WTC11 (cell line): Measurements from ENCODE around the gene MBNL1. TPM values are rescaled to one million over a fixed set of nuclear protein-coding genes. Genes with fewer than 3 reads are reported as not detected.

ENCODE experiments used
- ATAC-seq: fragments of 200-7000 bp; cut with Tn5 transposase; 2 replicates; pipeline ENCODE4 v1.10.0; 2021; ENCODE audit warnings: mild to moderate bottlenecking, moderate library complexity
- CTCF ChIA-PET: fragments of 300-600 bp; sonication (Branson Sonifier 250); formaldehyde crosslinking; loops from one replicate; lab custom pipeline; 2021; ENCODE audit warnings: antibody characterized with exemption; lab: Charles Lee
- POLR2A ChIA-PET: fragments of 350-600 bp; sonication (Branson Sonifier 250); formaldehyde crosslinking; loops from one replicate; lab custom pipeline; 2021; ENCODE audit warnings: antibody characterized with exemption; lab: Charles Lee
- DNase-seq: peaks from one replicate; pipeline ENCODE4 v3.0.0; 2021; ENCODE audit warnings: low spot score
- H3K27ac Mint-ChIP-seq: 2 replicates; pipeline ENCODE4 v1.8.0; 2021; ENCODE audit warnings: mixed read lengths
- H3K27me3 Mint-ChIP-seq: 2 replicates; pipeline ENCODE4 v1.8.0; 2021; ENCODE audit warnings: low read depth, mild to moderate bottlenecking, moderate library complexity, mixed read lengths
- H3K36me3 Mint-ChIP-seq: 2 replicates; pipeline ENCODE4 v1.8.0; 2021; ENCODE audit warnings: mixed read lengths
- H3K4me1 Mint-ChIP-seq: 2 replicates; pipeline ENCODE4 v1.8.0; 2022; ENCODE audit warnings: mixed read lengths
- H3K4me3 Mint-ChIP-seq: 2 replicates; pipeline ENCODE4 v1.8.0; 2021; ENCODE audit warnings: mild to moderate bottlenecking, moderate library complexity, mixed read lengths
- H3K9me3 Mint-ChIP-seq: 2 replicates; pipeline ENCODE4 v1.8.0; 2021; ENCODE audit warnings: mixed read lengths
- CDX4 ChIP-seq: fragments of 250-450 bp; sonication (Bioruptor Pico); IDR thresholded peaks from 2 replicates; pipeline ENCODE4 v1.9.0; 2021; ENCODE audit warnings: moderate library complexity, mild to moderate bottlenecking, inconsistent platforms, borderline replicate concordance
- CREM ChIP-seq: sonication (generic); formaldehyde crosslinking; IDR thresholded peaks from 2 replicates; pipeline ENCODE4 v1.8.1; 2022; ENCODE audit warnings: mild to moderate bottlenecking, missing genetic modification reagents, moderate library complexity
- E2F1 ChIP-seq: sonication (generic); formaldehyde crosslinking; IDR thresholded peaks from 2 replicates; pipeline ENCODE4 v1.8.0; 2022; ENCODE audit warnings: mild to moderate bottlenecking, missing genetic modification reagents
- ESRRA ChIP-seq: sonication (generic); formaldehyde crosslinking; IDR thresholded peaks from 2 replicates; pipeline ENCODE4 v1.8.1; 2022; ENCODE audit warnings: mild to moderate bottlenecking, missing genetic modification reagents, borderline replicate concordance
- FOXK1 ChIP-seq: sonication (generic); formaldehyde crosslinking; IDR thresholded peaks from 2 replicates; pipeline ENCODE4 v1.8.0; 2022; ENCODE audit warnings: mild to moderate bottlenecking, moderate library complexity, missing genetic modification reagents
- HMGA2 ChIP-seq: fragments of 250-450 bp; sonication (Bioruptor Pico); IDR thresholded peaks from 2 replicates; pipeline ENCODE4 v1.4.0; 2021; ENCODE audit warnings: mild to moderate bottlenecking, moderate library complexity
- HMGXB4 ChIP-seq: sonication (generic); formaldehyde crosslinking; IDR thresholded peaks from 2 replicates; pipeline ENCODE4 v1.8.1; 2023; ENCODE audit warnings: mild to moderate bottlenecking, moderate library complexity, missing genetic modification reagents
- IRF1 ChIP-seq: sonication (generic); formaldehyde crosslinking; IDR thresholded peaks from 2 replicates; pipeline ENCODE4 v1.8.0; 2023; ENCODE audit warnings: missing genetic modification reagents
- IRF2 ChIP-seq: sonication (generic); formaldehyde crosslinking; IDR thresholded peaks from 2 replicates; pipeline ENCODE4 v1.8.0; 2022; ENCODE audit warnings: low read depth, missing genetic modification reagents, borderline replicate concordance
- JAZF1 ChIP-seq: fragments of 250-450 bp; sonication (Bioruptor Pico); IDR thresholded peaks from 2 replicates; pipeline ENCODE4 v1.9.0; 2021; ENCODE audit warnings: moderate library complexity, mild to moderate bottlenecking, inconsistent platforms
- NFYB ChIP-seq: sonication (generic); formaldehyde crosslinking; conservative IDR thresholded peaks from 2 replicates; pipeline ENCODE4 v1.8.0; 2022; ENCODE audit warnings: low read depth, missing genetic modification reagents
- NR2C2 ChIP-seq: sonication (generic); formaldehyde crosslinking; IDR thresholded peaks from 2 replicates; pipeline ENCODE4 v1.8.0; 2022; ENCODE audit warnings: mild to moderate bottlenecking, missing genetic modification reagents
- PRRX2 ChIP-seq: fragments of 250-450 bp; sonication (Bioruptor Pico); IDR thresholded peaks from 2 replicates; pipeline ENCODE4 v1.8.0; 2021; ENCODE audit warnings: mild to moderate bottlenecking
- SP1 ChIP-seq: sonication (generic); formaldehyde crosslinking; conservative IDR thresholded peaks from 2 replicates; pipeline ENCODE4 v1.8.1; 2022; ENCODE audit warnings: missing genetic modification reagents
- TEAD4 ChIP-seq: sonication (generic); formaldehyde crosslinking; IDR thresholded peaks from 2 replicates; pipeline ENCODE4 v1.8.0; 2022; ENCODE audit warnings: mild to moderate bottlenecking, missing genetic modification reagents
- ZBTB21 ChIP-seq: sonication (generic); formaldehyde crosslinking; IDR thresholded peaks from 2 replicates; pipeline ENCODE4 v1.8.1; 2023; ENCODE audit warnings: mild to moderate bottlenecking, missing genetic modification reagents, borderline replicate concordance
- ZMAT4 ChIP-seq: fragments of 250-450 bp; sonication (Bioruptor Pico); IDR thresholded peaks from 2 replicates; pipeline ENCODE4 v1.9.0; 2021; ENCODE audit warnings: mild to moderate bottlenecking
- ZNF219 ChIP-seq: sonication (generic); formaldehyde crosslinking; IDR thresholded peaks from 2 replicates; pipeline ENCODE4 v1.8.0; 2023; ENCODE audit warnings: missing genetic modification reagents, mild to moderate bottlenecking, borderline replicate concordance
- ZNF317 ChIP-seq: sonication (generic); formaldehyde crosslinking; IDR thresholded peaks from 2 replicates; pipeline ENCODE4 v1.8.1; 2023; ENCODE audit warnings: low read depth, mild to moderate bottlenecking, moderate library complexity, missing genetic modification reagents, borderline replicate concordance
- ZNF396 ChIP-seq: fragments of 250-450 bp; sonication (Bioruptor Pico); IDR thresholded peaks from 2 replicates; pipeline ENCODE4 v1.8.0; 2021; ENCODE audit warnings: mild to moderate bottlenecking, moderate library complexity, borderline replicate concordance
- ZNF423 ChIP-seq: fragments of 250-450 bp; sonication (Bioruptor Pico); IDR thresholded peaks from 2 replicates; pipeline ENCODE4 v2.1.2; 2022; ENCODE audit warnings: mild to moderate bottlenecking, moderate library complexity
- total RNA-seq: library from RNA; stranded (reverse); gene quantifications from 3 replicates; pipeline ENCODE4 v1.2.3, GENCODE V29; 2021
- TF ChIP-seq, protein P1 (sequence below): fragments of 250-450 bp; sonication (Bioruptor Pico); IDR thresholded peaks from 2 replicates; pipeline ENCODE4 v1.9.0; 2021; ENCODE audit warnings: mild to moderate bottlenecking, borderline replicate concordance
- TF ChIP-seq, protein P2 (sequence below): sonication (generic); formaldehyde crosslinking; IDR thresholded peaks from 2 replicates; pipeline ENCODE4 v1.8.1; 2022; ENCODE audit warnings: mild to moderate bottlenecking, moderate library complexity, missing genetic modification reagents
- TF ChIP-seq, protein P3 (sequence below): fragments of 250-450 bp; sonication (Bioruptor Pico); IDR thresholded peaks from 2 replicates; pipeline ENCODE4 v2.1.2; 2022; ENCODE audit warnings: mild to moderate bottlenecking, moderate library complexity

The MBNL1 gene
- total RNA-seq, 1 experiment from 2014 or later: 20.4 TPM

DNA sequence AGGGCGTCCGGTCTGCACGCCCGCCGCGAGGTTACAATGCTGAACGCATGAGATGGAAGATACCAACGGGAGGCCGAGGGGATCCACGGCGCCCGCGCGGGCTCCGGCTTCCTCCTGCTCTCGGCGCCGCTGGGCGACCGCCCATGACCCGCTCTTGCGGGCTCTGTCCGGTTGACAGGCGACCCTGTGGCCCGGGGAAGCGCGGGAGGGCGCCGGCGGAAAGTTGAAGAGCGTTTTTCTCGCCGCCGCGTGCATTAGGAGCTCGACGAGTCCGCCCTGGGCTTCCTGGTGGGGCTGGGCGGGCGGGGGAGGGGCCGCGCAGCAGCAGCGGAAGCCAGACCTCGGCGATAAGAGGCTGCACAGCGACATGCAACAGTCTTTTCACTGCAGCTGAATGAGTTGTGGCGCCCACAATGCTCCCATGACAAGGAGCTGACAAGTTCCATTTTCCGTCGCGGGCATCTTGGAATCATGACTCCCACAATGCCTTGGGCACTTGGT, at the start of gene MBNL1 (continued):
- TF ChIP-seq CDX4 (CRISPR knock-in tag) (no peak), ZMAT4 (no peak), JAZF1 (CRISPR knock-in tag) (no peak), ZNF317 (CRISPR knock-in tag) (0 out of 2 replicates have a peak, but pooled peaks have one; percentile 54), HMGXB4 (CRISPR knock-in tag) (peak; percentile 28; the same call in 1 of the 2 replicates), ZNF219 (0 out of 2 replicates have a peak, but pooled peaks have one; percentile 20), ZNF396 (no peak), CREM (CRISPR knock-in tag) (0 out of 2 replicates have a peak, but pooled peaks have one; percentile 47), NR2C2 (CRISPR knock-in tag) (no peak), ZBTB21 (no peak), SP1 (CRISPR knock-in tag) (no peak; the same call in 1 of the 2 replicates), NFYB (no peak), FOXK1 (CRISPR knock-in tag) (no peak)
- TF ChIP-seq, protein P1, sequence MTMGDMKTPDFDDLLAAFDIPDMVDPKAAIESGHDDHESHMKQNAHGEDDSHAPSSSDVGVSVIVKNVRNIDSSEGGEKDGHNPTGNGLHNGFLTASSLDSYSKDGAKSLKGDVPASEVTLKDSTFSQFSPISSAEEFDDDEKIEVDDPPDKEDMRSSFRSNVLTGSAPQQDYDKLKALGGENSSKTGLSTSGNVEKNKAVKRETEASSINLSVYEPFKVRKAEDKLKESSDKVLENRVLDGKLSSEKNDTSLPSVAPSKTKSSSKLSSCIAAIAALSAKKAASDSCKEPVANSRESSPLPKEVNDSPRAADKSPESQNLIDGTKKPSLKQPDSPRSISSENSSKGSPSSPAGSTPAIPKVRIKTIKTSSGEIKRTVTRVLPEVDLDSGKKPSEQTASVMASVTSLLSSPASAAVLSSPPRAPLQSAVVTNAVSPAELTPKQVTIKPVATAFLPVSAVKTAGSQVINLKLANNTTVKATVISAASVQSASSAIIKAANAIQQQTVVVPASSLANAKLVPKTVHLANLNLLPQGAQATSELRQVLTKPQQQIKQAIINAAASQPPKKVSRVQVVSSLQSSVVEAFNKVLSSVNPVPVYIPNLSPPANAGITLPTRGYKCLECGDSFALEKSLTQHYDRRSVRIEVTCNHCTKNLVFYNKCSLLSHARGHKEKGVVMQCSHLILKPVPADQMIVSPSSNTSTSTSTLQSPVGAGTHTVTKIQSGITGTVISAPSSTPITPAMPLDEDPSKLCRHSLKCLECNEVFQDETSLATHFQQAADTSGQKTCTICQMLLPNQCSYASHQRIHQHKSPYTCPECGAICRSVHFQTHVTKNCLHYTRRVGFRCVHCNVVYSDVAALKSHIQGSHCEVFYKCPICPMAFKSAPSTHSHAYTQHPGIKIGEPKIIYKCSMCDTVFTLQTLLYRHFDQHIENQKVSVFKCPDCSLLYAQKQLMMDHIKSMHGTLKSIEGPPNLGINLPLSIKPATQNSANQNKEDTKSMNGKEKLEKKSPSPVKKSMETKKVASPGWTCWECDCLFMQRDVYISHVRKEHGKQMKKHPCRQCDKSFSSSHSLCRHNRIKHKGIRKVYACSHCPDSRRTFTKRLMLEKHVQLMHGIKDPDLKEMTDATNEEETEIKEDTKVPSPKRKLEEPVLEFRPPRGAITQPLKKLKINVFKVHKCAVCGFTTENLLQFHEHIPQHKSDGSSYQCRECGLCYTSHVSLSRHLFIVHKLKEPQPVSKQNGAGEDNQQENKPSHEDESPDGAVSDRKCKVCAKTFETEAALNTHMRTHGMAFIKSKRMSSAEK: no peak
- TF ChIP-seq, protein P2, sequence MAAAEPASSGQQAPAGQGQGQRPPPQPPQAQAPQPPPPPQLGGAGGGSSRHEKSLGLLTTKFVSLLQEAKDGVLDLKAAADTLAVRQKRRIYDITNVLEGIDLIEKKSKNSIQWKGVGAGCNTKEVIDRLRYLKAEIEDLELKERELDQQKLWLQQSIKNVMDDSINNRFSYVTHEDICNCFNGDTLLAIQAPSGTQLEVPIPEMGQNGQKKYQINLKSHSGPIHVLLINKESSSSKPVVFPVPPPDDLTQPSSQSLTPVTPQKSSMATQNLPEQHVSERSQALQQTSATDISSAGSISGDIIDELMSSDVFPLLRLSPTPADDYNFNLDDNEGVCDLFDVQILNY (CRISPR knock-in tag): peak; percentile 69; the same call in 1 of the 2 replicates
- TF ChIP-seq, all 79 proteins: peak for 18

DNA sequence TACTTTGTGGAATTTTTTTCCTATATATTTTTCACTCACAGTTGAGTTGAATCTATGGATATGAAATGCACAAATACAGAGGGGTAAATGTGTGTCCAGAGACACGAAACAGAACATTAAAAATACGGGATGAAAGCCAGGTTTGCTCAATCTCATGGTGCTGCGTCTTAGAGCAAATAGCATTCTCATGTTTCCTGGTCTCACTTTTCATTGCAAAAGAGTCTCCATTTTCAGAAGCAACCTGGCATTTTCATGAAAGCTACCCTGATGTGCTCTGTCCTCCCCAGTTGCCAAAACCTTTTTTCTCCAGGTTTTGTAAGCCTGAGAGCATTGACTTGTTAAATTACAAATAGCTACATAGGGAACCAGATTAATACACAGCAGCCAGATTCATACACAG, 49.5 kb upstream of the MBNL1 start:
- DNase-seq (no peak), ATAC-seq (no peak)
- 0 out of 2 replicates have a peak, but pooled peaks cover 2% of the 10 kb centered on the region for H3K4me1 Mint-ChIP-seq
- peaks cover 10% of the 10 kb centered on the region for H3K9me3 Mint-ChIP-seq
- no peaks in the 10 kb centered on the region for H3K27me3 Mint-ChIP-seq
- ChIA-PET CTCF (no interaction called here), POLR2A (no interaction called here)
- H3K4me3 Mint-ChIP-seq: no peak overlapping the region
- no peak overlapping the region for H3K27ac Mint-ChIP-seq
- TF ChIP-seq, protein P3, sequence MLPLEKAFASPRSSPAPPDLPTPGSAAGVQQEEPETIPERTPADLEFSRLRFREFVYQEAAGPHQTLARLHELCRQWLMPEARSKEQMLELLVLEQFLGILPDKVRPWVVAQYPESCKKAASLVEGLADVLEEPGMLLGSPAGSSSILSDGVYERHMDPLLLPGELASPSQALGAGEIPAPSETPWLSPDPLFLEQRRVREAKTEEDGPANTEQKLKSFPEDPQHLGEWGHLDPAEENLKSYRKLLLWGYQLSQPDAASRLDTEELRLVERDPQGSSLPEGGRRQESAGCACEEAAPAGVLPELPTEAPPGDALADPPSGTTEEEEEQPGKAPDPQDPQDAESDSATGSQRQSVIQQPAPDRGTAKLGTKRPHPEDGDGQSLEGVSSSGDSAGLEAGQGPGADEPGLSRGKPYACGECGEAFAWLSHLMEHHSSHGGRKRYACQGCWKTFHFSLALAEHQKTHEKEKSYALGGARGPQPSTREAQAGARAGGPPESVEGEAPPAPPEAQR (CRISPR knock-in tag): no peak
- TF ChIP-seq TEAD4 (CRISPR knock-in tag) (no peak), IRF1 (CRISPR knock-in tag) (no peak), IRF2 (CRISPR knock-in tag) (no peak), HMGA2 (no peak), ZNF423 (no peak), E2F1 (CRISPR knock-in tag) (no peak), ESRRA (CRISPR knock-in tag) (no peak), PRRX2 (no peak), JAZF1 (CRISPR knock-in tag) (no peak)
- H3K36me3 Mint-ChIP-seq: no peaks in the 10 kb centered on the region
